DND-41 (cell line): ENCODE data around the gene CHAC2.
"Not testable (repeated sequence)": the region's sequence is repeated elsewhere in the genome, so short reads cannot be mapped to it uniquely, and the experiment has no call there.

Experiments
- ATAC-seq: fragments of 200-7000 bp; cut with Tn5 transposase; 3 replicates; pipeline ENCODE4 v1.9.1; 2021; ENCODE audit warnings: low read depth; ENCODE audit not compliant: insufficient read depth
- DNase-seq: peaks from one replicate; pipeline ENCODE4 v3.0.0-alpha.2; 2020
- H2AFZ ChIP-seq: 2 replicates; pipeline ENCODE4 v1.6.0; 2012; ENCODE audit warnings: low read depth, low read length
- H3K27ac ChIP-seq: 2 replicates; pipeline ENCODE4 v1.5.1; 2012; ENCODE audit warnings: low read length, inconsistent platforms
- H3K27me3 ChIP-seq: fragments of 200-600 bp; sonication (generic); 2 replicates; pipeline ENCODE4 v1.6.0; 2012; ENCODE audit warnings: low read length, mild to moderate bottlenecking, inconsistent platforms; ENCODE audit not compliant: insufficient read depth, poor library complexity
- H3K36me3 ChIP-seq: 2 replicates; pipeline ENCODE4 v1.5.1; 2012; ENCODE audit warnings: low read length, inconsistent platforms; ENCODE audit not compliant: insufficient read depth
- H3K4me1 ChIP-seq: 2 replicates; pipeline ENCODE4 v1.5.1; 2012; ENCODE audit warnings: mild to moderate bottlenecking, low read length; ENCODE audit not compliant: insufficient read depth
- H3K4me2 ChIP-seq: 2 replicates; pipeline ENCODE4 v1.6.0; 2012; ENCODE audit warnings: mild to moderate bottlenecking, moderate library complexity, low read length, inconsistent platforms; ENCODE audit not compliant: insufficient read depth
- H3K4me3 ChIP-seq, 2 experiments: fragments of 200-600 bp in 1 of 2; shearing (Covaris generic) in 1 of 2; 2 replicates each; pipeline ENCODE4 v1.5.1; 2012 to 2016; ENCODE audit warnings: inconsistent platforms in 2 of 2, low read length in 2 of 2, mild to moderate bottlenecking in 2 of 2, low read depth in 1 of 2, moderate library complexity in 1 of 2
- H3K79me2 ChIP-seq: 2 replicates; pipeline ENCODE4 v1.6.0; 2012; ENCODE audit warnings: low read length, inconsistent platforms; ENCODE audit not compliant: insufficient read depth
- H3K9ac ChIP-seq: 2 replicates; pipeline ENCODE4 v1.6.0; 2012; ENCODE audit warnings: low read depth, mild to moderate bottlenecking, inconsistent platforms, low read length, moderate library complexity
- H3K9me3 ChIP-seq: 2 replicates; pipeline ENCODE4 v1.5.1; 2012; ENCODE audit warnings: low read length, moderate library complexity, mild to moderate bottlenecking, inconsistent platforms; ENCODE audit not compliant: insufficient read depth, severe bottlenecking
- H4K20me1 ChIP-seq: 2 replicates; pipeline ENCODE4 v1.6.0; 2012; ENCODE audit warnings: low read length; ENCODE audit not compliant: insufficient read depth
- EZH2 ChIP-seq: IDR thresholded peaks from 3 replicates; pipeline ENCODE4 v1.6.1; 2012; ENCODE audit warnings: borderline replicate concordance, low read depth, mild to moderate bottlenecking, moderate library complexity, low read length, inconsistent platforms; ENCODE audit not compliant: severe bottlenecking
- TF ChIP-seq, protein P1 (sequence below): IDR thresholded peaks from 2 replicates; pipeline ENCODE4 v1.5.1; 2012; ENCODE audit warnings: borderline replicate concordance, low read length, moderate library complexity, mild to moderate bottlenecking; ENCODE audit not compliant: poor library complexity, severe bottlenecking; ENCODE audit errors: extremely low read depth

CHAC2 gene

DNA sequence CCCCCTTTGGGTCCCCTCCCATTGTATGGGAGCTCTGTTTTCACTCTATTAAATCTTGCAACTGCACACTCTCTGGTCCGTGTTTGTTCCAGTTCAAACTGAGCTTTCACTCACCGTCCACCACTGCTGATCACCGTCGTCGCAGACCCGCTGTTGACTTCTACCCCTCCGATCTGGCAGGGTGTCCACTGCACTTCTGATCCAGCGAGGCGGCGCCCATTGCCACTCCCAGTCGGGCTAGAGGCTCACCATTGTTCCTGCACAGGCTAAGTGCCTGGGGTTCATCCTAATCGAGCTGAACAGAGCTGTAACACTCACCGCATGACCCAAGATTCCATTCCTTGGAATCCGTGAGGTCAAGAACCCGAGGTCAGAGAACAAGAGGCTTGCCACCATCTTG lies 11.0 kb upstream of the CHAC2 start:
- H3K9me3 ChIP-seq, result no peaks in the 10 kb centered on the region
- DNase-seq (no peak), ATAC-seq (no peak)
- H4K20me1 ChIP-seq, result no peaks in the 10 kb centered on the region
- no peak overlapping the region for H3K9ac ChIP-seq
- no peaks in the 10 kb centered on the region for H3K79me2 ChIP-seq
- no peak overlapping the region for H2AFZ ChIP-seq
- no peak overlapping the region for H3K27ac ChIP-seq
- no peak overlapping the region for H3K4me3 ChIP-seq
- peaks cover 26% of the 10 kb centered on the region for H3K36me3 ChIP-seq
- no peaks in the 10 kb centered on the region for H3K4me1 ChIP-seq
- no peak overlapping the region for H3K4me2 ChIP-seq
- no peaks in the 10 kb centered on the region for H3K27me3 ChIP-seq
- no peak for TF ChIP-seq EZH2
- TF ChIP-seq, protein P1, sequence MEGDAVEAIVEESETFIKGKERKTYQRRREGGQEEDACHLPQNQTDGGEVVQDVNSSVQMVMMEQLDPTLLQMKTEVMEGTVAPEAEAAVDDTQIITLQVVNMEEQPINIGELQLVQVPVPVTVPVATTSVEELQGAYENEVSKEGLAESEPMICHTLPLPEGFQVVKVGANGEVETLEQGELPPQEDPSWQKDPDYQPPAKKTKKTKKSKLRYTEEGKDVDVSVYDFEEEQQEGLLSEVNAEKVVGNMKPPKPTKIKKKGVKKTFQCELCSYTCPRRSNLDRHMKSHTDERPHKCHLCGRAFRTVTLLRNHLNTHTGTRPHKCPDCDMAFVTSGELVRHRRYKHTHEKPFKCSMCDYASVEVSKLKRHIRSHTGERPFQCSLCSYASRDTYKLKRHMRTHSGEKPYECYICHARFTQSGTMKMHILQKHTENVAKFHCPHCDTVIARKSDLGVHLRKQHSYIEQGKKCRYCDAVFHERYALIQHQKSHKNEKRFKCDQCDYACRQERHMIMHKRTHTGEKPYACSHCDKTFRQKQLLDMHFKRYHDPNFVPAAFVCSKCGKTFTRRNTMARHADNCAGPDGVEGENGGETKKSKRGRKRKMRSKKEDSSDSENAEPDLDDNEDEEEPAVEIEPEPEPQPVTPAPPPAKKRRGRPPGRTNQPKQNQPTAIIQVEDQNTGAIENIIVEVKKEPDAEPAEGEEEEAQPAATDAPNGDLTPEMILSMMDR, result no peak

DNA sequence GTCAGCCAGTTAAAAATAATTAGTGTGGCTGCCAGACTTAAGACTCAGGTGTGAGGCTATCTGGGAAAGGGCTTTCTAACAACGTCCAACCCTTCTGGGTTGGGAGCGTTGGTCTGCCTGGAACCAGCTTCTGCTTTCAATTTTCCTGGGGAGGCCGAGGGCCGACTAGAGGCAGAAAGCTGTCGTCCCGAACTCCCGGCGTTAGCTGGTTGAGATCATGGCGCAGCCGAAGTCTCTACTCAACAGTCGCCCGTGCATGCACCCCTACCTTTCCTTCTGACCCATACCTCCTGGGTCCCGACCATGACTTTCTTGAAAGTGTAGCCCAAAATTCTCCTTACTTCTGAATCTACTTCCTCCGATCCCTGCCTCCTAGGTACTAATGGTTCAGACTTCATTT lies 10.4 kb upstream of the CHAC2 start:
- not testable (repeated sequence) for H3K4me2 ChIP-seq, H3K9ac ChIP-seq, H3K27me3 ChIP-seq, ATAC-seq, H3K9me3 ChIP-seq, H3K4me1 ChIP-seq, H3K79me2 ChIP-seq, H4K20me1 ChIP-seq, DNase-seq, H3K27ac ChIP-seq, H2AFZ ChIP-seq, H3K4me3 ChIP-seq
- H3K36me3 ChIP-seq, result peaks cover 32% of the 10 kb centered on the region

DNA sequence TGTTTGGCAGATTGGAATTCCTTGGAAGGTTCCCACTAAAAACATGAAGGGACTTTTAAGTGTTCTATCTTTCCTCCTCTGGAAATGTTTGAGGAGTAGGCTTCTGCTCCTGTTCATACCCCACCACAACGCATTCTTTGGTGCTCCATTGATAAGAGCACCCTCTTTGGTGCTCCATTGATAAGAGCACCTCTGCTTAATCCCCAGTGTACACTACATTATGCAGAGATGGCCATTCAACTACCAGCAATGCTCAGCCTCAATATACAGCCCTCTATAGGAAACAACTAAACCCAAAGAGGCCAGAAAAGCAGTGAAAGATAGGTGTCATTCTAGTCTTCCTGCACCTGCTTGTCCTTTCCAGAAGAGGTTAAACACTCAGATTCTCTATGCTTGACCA lies 1.8 kb upstream of the CHAC2 start:
- H4K20me1 ChIP-seq, result no peaks in the 10 kb centered on the region; the same call in 1 of the 2 replicates
- no peak for ATAC-seq
- no peak for DNase-seq
- H3K27me3 ChIP-seq, result no peaks in the 10 kb centered on the region
- TF ChIP-seq EZH2, result no peak
- TF ChIP-seq, protein P1, result no peak
- no peaks in the 10 kb centered on the region for H3K9me3 ChIP-seq
- no peak overlapping the region for H3K9ac ChIP-seq
- peaks cover 47% of the 10 kb centered on the region for H3K36me3 ChIP-seq
- H3K27ac ChIP-seq, result no peak overlapping the region
- H3K4me1 ChIP-seq, result peaks cover 33% of the 10 kb centered on the region
- H3K4me2 ChIP-seq, result no peak overlapping the region
- no peak overlapping the region for H3K4me3 ChIP-seq
- H2AFZ ChIP-seq, result no peak overlapping the region
- peaks cover 51% of the 10 kb centered on the region for H3K79me2 ChIP-seq

DNA sequence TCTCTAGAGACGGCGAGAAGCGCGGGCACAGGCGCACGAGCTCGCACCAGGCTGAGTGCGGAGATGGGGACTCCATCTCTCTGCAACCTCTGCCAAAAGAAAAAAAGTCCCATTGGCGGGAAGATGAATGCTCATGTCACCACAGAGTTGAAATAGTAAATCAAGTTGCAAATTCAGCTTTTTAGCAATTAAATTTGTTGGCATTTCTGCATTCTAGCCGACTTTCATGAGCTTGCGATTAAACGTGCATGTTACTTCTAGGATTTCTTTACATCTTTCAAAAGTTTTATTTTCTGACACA lies 588 bp downstream of the CHAC2 start:
- H2AFZ ChIP-seq, result peak overlapping the region; percentile 97
- H3K27me3 ChIP-seq, result no peaks in the 10 kb centered on the region
- H3K79me2 ChIP-seq, result peaks cover 74% of the 10 kb centered on the region
- peak overlapping the region; percentile 91 for H3K4me2 ChIP-seq
- H3K36me3 ChIP-seq, result peaks cover 29% of the 10 kb centered on the region
- H3K4me3 ChIP-seq, result peak overlapping the region; percentile 68 to 84
- H3K9ac ChIP-seq, result peak overlapping the region; percentile 92
- H4K20me1 ChIP-seq, result no peaks in the 10 kb centered on the region; the same call in 1 of the 2 replicates
- peak overlapping the region; percentile 95 for H3K27ac ChIP-seq
- peak; percentile 82 for ATAC-seq
- peaks cover 38% of the 10 kb centered on the region for H3K4me1 ChIP-seq
- TF ChIP-seq EZH2, result no peak
- TF ChIP-seq, protein P1, result no peak
- H3K9me3 ChIP-seq, result no peaks in the 10 kb centered on the region
- DNase-seq, result peak; percentile 77
